ENCODE measurements around the gene OCA2. TPM values are rescaled to one million over a fixed set of nuclear protein-coding genes. Genes with fewer than 3 reads are reported as not detected.

OCA2 gene
- total and polyA plus RNA-seq, 2 donors from 2014 or later: 0.45 to 2.5 TPM

DNA sequence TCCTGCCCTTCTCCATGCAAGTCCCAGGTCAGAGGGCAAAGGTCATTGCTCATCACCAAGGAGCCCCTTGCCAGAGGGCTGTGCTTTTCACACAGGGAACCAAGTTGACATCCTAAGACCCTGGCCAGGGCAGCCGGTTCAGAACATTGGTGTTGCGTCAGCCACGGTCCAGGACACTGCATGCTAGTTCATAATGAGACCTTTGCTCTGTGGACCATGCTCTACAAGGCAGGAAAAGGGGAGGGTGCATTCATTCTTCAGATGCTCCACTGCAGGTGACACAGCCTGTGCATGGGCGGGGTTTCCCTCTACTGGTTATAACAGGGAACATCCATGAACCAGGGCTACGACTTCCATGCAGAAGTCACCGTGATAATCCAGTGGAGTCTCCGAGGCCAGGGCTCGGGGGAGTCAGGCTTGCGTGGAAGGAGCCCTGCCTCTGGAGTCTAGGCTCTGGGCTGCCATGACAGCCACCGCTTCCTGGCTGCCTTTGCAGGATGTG is 81.6 kb downstream of the OCA2 start:
- intact Hi-C loops (cut with DNase I): no loop called here
- TF ChIP-seq, protein P1, sequence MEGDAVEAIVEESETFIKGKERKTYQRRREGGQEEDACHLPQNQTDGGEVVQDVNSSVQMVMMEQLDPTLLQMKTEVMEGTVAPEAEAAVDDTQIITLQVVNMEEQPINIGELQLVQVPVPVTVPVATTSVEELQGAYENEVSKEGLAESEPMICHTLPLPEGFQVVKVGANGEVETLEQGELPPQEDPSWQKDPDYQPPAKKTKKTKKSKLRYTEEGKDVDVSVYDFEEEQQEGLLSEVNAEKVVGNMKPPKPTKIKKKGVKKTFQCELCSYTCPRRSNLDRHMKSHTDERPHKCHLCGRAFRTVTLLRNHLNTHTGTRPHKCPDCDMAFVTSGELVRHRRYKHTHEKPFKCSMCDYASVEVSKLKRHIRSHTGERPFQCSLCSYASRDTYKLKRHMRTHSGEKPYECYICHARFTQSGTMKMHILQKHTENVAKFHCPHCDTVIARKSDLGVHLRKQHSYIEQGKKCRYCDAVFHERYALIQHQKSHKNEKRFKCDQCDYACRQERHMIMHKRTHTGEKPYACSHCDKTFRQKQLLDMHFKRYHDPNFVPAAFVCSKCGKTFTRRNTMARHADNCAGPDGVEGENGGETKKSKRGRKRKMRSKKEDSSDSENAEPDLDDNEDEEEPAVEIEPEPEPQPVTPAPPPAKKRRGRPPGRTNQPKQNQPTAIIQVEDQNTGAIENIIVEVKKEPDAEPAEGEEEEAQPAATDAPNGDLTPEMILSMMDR (IDR thresholded peaks at IDR 0.05; ENCODE audit: borderline replicate concordance, extremely low read depth, insufficient read depth): peak; percentile 12
- DNase-seq (peak in 4 of 5 donors; percentile 54 to 77 (median 64)), FAIRE-seq (no peak)
- Histone ChIP-seq H3K27me3 (ENCODE audit: control insufficient read depth, insufficient read depth, low read length) (no peaks in the 10 kb centered on the region), H3K36me3 (ENCODE audit: control insufficient read depth in 2 of 3, insufficient read depth in 3 of 3, low read length in 3 of 3) (no peaks in the 10 kb centered on the region), H3K27ac (ENCODE audit: low read depth in 2 of 2, low read length in 2 of 2) (no peak overlapping the region), H3K9ac (ENCODE audit: low read length in 3 of 3) (no peak overlapping the region), H3K4me3 (ENCODE audit: low read length in 3 of 3) (no peak overlapping the region), H3K9me3 (ENCODE audit: control insufficient read depth in 2 of 3, insufficient read depth in 1 of 3, low read length in 3 of 3) (no peaks in the 10 kb centered on the region), H3K4me1 (ENCODE audit: control insufficient read depth in 2 of 3, insufficient read depth in 2 of 3, low read depth in 1 of 3, low read length in 3 of 3) (peaks cover 0 to 7% (median 0%) of the 10 kb centered on the region in 3 donors)

DNA sequence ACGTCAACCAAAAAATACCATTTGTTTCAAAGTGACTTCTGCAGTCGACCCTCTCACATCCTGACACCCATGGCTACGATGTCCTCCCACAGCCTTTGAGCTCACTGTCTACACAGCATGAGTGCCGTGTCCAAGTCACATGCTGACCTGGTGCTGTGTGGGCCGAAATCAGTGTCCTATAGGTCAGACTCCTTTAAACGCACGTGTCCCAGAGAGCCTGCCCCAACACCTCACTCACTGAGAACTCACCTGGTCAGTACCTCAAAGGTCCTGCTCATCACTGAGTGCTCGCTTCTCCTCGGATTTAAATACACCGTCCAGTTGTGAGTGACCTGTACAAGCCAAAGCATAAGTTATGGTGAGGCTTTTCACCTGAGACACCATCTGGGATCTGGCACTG is 83.3 kb downstream of the OCA2 start:
- TF ChIP-seq, protein P1 (IDR thresholded peaks at IDR 0.05; ENCODE audit: borderline replicate concordance, extremely low read depth, insufficient read depth): no peak

GRCh38 chr15:28014623-28015200 is 84.4 kb downstream of the OCA2 start:
- intact Hi-C loops (cut with DNase I): no loop called here
- Histone ChIP-seq H3K4me3 (ENCODE audit: low read length in 3 of 3) (no peak overlapping the region), H3K36me3 (ENCODE audit: control insufficient read depth in 2 of 3, insufficient read depth in 3 of 3, low read length in 3 of 3) (no peaks in the 10 kb centered on the region), H3K9ac (ENCODE audit: low read length in 3 of 3) (no peak overlapping the region), H3K27ac (ENCODE audit: low read depth in 2 of 2, low read length in 2 of 2) (no peak overlapping the region), H3K9me3 (ENCODE audit: control insufficient read depth in 2 of 3, insufficient read depth in 1 of 3, low read length in 3 of 3) (no peaks in the 10 kb centered on the region), H3K27me3 (ENCODE audit: control insufficient read depth, insufficient read depth, low read length) (no peaks in the 10 kb centered on the region), H3K4me1 (ENCODE audit: control insufficient read depth in 2 of 3, insufficient read depth in 2 of 3, low read depth in 1 of 3, low read length in 3 of 3) (no peaks in the 10 kb centered on the region)
- TF ChIP-seq, protein P1 (IDR thresholded peaks at IDR 0.05; ENCODE audit: borderline replicate concordance, extremely low read depth, insufficient read depth): no peak
- FAIRE-seq (no peak), DNase-seq (no peak)

More for the DNA sequence above, 83.3 kb downstream of the OCA2 start:
- Histone ChIP-seq H3K27me3 (ENCODE audit: control insufficient read depth, insufficient read depth, low read length) (no peaks in the 10 kb centered on the region), H3K9ac (ENCODE audit: low read length in 3 of 3) (no peak overlapping the region), H3K36me3 (ENCODE audit: control insufficient read depth in 2 of 3, insufficient read depth in 3 of 3, low read length in 3 of 3) (no peaks in the 10 kb centered on the region), H3K9me3 (ENCODE audit: control insufficient read depth in 2 of 3, insufficient read depth in 1 of 3, low read length in 3 of 3) (no peaks in the 10 kb centered on the region), H3K4me3 (ENCODE audit: low read length in 3 of 3) (no peak overlapping the region), H3K27ac (ENCODE audit: low read depth in 2 of 2, low read length in 2 of 2) (no peak overlapping the region), H3K4me1 (ENCODE audit: control insufficient read depth in 2 of 3, insufficient read depth in 2 of 3, low read depth in 1 of 3, low read length in 3 of 3) (no peaks in the 10 kb centered on the region)
- DNase-seq (no peak), FAIRE-seq (no peak)
- intact Hi-C loops (cut with DNase I): no loop called here
